Testis (tissue), 2 donors: ENCODE data around the gene NDUFS3.

ENCODE experiments used
- POLR2A ChIP-seq: fragments of 450-650 bp; IDR thresholded peaks from one replicate; pipeline ENCODE4 v1.6.1; 2017; ENCODE audit warnings: antibody characterized with exemption, mild to moderate bottlenecking, moderate library complexity
- TF ChIP-seq, protein P1 (sequence below), 3 experiments: fragments of 450-650 bp in 2 of 3; fragments of 200-600 bp in 1 of 3; sonication (generic) in 1 of 3; IDR thresholded peaks; one replicate each; pipeline ENCODE4 v1.5.1; 2016 to 2019; ENCODE audit warnings: antibody characterized with exemption in 3 of 3, mild to moderate bottlenecking in 2 of 3, moderate library complexity in 1 of 3

- no peak for TF ChIP-seq POLR2A
- TF ChIP-seq, protein P1, sequence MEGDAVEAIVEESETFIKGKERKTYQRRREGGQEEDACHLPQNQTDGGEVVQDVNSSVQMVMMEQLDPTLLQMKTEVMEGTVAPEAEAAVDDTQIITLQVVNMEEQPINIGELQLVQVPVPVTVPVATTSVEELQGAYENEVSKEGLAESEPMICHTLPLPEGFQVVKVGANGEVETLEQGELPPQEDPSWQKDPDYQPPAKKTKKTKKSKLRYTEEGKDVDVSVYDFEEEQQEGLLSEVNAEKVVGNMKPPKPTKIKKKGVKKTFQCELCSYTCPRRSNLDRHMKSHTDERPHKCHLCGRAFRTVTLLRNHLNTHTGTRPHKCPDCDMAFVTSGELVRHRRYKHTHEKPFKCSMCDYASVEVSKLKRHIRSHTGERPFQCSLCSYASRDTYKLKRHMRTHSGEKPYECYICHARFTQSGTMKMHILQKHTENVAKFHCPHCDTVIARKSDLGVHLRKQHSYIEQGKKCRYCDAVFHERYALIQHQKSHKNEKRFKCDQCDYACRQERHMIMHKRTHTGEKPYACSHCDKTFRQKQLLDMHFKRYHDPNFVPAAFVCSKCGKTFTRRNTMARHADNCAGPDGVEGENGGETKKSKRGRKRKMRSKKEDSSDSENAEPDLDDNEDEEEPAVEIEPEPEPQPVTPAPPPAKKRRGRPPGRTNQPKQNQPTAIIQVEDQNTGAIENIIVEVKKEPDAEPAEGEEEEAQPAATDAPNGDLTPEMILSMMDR (IDR thresholded peaks at IDR 0.05), result no peak
These were observed 5.0 kb downstream of the NDUFS3 start for GRCh38 chr11:47583844-47584243.
